Epithelial cell of prostate (primary cell): ENCODE measurements around the gene TNFAIP8L2.
"Not testable (repeated sequence)": the region's sequence is repeated elsewhere in the genome, so short reads cannot be mapped to it uniquely, and the experiment has no call there.

ENCODE experiments used
- DNase-seq: peaks from one replicate; pipeline ENCODE4 v3.0.0-alpha.2; 2011; ENCODE audit warnings: low read depth, low spot score
- H3K27ac ChIP-seq: fragments of 450-650 bp; 2 replicates; pipeline ENCODE4 v1.5.1; 2017; ENCODE audit warnings: mild to moderate bottlenecking

TNFAIP8L2 gene

DNA sequence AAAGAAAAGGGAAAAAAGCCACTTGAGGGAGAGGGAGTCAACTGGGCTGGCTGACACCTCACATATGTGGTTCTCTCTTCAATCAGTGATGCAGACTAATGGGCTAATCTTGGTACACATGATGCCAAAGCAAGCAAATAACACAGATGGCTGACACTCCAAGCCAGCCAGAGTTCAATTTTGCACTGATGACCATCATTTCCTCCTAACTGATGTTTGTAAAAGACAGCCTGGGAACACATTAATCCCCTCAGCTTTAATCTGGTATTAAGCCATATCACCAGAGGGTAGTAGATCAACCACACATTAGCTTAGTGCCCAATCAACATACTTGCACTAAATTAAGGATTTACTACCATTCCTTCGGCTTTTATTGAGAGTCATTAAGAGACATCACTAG is 30.8 kb downstream of the TNFAIP8L2 start:
- peak overlapping the region; percentile 86 for H3K27ac ChIP-seq
- no peak for DNase-seq

DNA sequence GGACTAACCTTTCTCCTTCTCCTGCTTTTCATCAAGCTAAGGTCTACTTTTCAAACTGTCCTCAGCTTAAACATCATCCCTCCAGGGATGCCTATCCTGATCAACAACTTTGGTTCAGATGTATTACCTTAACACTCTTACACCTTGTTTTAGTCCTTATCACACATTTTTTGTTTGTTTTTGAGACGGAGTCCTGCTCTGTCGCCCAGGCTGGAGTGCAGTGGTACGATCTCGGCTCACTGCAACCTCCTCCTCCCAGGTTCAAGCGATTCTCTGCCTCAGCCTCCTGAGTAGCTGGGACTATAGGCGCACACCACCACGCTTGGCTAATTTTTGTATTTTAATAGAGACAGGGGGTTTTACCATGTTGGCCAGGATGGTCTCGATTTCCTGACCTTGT is 32.2 kb downstream of the TNFAIP8L2 start:
- peak overlapping the region; percentile 86 for H3K27ac ChIP-seq
- not testable (repeated sequence) for DNase-seq

DNA sequence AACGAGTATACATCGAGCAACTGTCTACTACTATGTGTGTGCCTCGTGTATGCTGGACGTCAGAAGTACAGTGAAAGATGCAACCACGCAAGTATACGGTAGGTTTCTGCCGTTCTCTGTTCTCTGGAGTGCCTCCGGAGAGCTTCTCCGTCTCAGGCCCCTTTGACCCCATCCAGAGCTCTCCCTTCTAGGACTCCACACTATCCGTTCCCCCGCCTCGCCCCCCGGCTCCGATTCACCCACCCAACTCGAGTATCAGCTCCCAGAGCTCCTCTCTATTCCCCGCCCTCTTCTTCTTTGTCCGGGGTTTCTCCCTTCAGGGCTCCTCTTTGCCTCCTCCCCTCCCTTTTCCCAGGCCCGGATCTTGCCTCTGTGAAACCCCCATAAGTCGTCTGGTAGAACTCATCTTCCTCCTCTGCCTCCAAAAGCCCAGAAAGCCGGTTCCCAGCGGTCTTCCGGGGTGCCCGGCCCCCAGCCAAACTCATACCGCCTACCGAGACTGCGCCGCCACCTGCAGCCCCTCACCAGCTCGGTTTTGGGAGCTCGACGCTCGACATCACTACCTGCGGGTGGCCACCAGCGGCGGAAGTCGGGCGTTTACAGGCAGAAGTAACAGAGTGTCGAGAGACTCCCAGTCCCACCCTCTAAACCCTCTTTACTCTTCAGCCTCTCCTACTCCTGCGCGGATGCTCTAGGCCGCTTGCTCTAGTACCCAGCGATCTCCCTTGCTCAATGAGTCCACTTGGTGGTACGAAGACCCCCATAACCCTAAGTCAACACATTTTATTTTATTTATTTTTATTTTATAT is 33.4 kb downstream of the TNFAIP8L2 start, which contains the start of gene VPS72:
Gene VPS72, minus strand, starts transcription at position 561 of the 809 bp plus-strand sequence. Its CDS starts 76 bp downstream, at position 485.
- peak within 1 kb of the TSS; percentile 86 for H3K27ac ChIP-seq
- DNase-seq = no peak

DNA sequence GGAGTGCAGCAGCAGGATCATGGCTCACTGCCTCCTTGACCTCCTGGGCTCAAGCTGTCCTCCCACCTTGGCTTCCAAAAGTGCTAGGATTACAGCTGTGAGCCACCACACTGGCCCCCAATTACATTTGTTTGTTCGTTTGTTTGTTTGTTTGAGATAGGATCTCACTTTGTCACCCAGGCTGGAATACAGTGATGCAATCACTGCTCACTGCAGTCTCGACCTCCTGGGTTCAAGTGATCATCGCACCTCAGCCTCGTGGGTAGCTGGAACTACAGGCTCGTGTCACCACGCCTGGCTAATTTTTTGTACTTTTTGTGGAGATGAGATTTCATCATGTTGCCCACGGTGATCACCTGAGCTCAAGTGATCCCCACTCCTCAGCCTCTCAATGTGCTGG is 35.6 kb downstream of the TNFAIP8L2 start:
- DNase-seq = no peak
- no peak overlapping the region for H3K27ac ChIP-seq

DNA sequence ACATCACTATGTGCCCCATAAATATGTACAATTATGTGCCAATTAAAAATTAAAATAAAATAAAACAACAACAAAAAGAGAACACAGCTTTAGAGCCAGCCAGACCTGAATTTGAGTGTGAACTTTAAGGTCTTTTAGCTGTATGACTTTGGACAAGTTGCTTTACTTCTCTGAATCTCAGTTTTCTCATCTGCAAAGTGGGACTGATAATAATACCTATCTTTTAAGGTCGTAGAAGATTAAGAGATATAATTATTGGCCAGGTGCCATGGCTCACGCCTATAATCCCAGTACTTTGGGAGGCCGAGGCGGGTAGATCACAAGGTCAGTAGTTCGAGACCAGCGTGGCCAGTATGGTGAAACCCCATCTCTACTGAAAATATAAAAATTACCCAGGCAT is 36.9 kb downstream of the TNFAIP8L2 start:
- peak overlapping the region; percentile 98 for H3K27ac ChIP-seq
- DNase-seq = no peak

DNA sequence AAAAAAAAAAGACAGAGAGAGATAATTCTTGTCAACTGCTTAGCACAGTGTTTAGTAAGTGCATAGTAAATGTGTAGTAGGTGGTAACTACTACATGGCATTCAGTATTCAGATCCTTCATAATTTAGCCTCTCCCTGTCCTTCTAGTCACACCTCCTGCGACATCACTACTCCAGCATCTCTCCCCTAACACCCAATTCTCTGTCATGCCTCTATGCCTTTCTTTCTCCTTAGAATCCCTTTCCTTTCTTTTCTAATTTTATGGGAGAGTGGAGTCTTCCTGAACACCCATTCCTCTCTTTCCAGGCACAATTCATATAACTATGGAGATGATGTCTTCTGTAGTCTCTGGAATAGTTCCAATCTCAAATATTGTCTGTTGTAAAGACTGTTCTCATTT is 37.4 kb downstream of the TNFAIP8L2 start:
- DNase-seq = no peak
- H3K27ac ChIP-seq = peak overlapping the region; percentile 98

DNA sequence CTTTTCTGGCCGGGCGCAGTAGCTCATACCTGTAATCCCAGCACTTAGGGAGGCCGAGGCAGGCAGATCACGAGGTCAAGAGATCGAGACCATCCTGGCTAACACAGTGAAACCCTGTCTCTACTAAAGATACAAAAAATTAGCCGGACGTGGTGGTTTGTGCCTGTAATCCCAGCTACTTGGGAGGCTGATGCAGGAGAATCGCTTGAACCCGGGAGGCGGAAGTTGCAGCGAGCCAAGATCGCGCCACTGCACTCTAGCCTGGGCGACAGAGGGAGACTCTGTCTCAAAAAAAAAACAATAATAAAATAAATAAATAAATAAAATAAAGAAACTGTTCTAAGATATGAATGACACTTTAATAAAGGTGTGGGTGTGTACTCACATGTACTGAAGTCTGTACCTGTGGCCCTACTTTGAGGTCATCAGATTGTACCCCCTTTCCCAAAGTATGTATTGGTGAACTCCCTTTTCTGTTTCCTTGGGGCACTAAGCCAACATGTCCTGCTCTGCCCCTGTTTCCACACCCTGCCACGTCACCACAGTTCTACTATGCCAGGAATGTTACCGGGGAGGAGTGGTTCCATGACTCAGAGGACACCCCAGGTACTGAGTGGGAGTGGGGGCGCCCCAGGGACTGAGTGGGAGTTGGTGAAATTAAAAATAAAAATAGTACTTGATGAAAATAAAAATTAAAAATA is 38.6 kb downstream of the TNFAIP8L2 start:
- DNase-seq = peak; percentile 96
- peak overlapping the region; percentile 98 for H3K27ac ChIP-seq

DNA sequence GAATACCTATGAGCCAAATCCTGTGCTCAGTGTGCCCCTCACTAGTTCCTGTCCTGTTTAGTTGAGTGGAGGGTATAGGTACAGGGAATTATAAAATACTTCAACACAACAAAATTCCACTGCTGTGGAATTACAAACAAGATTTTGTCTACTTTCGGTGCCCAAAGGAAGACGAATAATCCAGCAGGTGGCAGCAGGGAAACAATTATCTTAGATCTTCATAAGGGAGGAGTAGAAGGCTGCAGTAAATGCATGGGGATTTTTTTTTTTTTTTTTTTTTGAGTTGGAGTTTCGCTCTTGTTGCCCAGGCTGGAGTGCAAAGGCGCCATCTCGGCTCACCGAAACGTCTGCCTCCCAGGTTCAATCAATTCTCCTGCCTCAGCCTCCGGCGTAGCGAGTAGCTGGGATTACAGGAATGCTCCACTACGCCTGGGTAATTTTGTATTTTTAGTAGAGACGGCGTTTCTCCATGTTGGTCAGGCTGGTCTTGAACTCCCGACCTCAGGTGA is 39.9 kb downstream of the TNFAIP8L2 start:
- no peak for DNase-seq
- H3K27ac ChIP-seq = peak overlapping the region; percentile 98

DNA sequence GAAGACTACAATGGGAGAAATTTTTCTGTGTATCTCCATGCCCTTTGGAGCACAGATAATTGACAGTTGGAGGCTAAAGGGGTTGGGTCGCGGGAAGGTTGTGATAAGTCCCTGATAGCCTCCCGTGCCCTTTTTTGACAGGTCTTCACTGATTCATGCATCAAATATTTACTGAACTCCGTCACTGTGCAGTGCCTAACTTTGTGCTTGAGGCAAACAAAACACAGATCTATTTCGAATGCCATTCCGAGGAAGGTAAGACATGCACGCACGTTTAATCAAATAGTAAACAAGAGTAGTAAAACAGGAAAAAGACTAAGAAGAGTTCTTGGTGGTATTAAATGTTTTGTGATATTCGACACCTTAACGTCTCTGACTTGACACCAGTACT is 41.4 kb downstream of the TNFAIP8L2 start:
- no peak for DNase-seq
- H3K27ac ChIP-seq = peak overlapping the region; percentile 98

DNA sequence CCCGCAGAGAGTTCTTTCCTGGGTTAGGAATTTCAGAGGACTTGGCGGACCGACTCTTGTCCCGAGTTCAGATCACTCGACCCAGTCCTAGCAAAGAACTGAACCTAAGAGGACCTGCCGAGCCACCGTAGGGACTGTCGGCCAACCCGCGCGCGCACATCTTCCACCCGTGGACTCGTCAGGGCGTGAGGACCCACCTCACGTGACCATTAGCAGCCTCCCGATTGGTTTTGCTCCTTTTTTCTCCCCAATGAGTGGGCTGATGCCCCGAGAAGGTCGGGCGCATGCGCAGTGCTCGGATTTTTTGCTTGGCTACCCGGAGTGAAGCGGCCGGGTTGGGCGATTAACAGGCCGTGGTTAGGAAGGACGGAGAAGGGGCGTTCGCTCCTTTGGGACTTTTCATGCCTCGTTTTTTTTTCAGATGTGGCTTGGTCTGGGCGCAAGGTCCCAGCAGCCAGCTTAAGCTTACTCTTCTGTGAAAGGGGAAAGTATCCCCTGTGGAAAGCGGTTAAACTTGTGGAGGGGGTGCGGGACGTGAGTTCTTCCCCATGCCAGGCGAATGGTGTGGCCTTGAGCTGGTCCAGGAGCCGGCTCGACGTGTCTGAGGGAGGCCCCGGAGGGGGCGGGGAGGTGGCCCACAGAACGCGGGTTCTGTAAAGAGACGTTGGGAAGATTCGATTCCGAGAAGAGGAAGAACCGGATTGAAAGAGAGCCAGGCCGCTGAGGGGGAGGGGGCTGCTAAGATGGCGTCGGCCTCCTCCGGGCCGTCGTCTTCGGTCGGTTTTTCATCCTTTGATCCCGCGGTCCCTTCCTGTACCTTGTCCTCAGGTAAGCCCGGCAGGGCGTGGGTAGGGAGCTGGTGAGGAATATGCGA is 42.0 kb downstream of the TNFAIP8L2 start, which contains the start of gene PIP5K1A:
Gene PIP5K1A, plus strand, starts transcription at position 299 of the 874 bp plus-strand sequence. Its CDS starts 445 bp downstream, at position 744.
- peak within 1 kb of the TSS; percentile 98 for H3K27ac ChIP-seq
- peak; percentile 77 for DNase-seq

DNA sequence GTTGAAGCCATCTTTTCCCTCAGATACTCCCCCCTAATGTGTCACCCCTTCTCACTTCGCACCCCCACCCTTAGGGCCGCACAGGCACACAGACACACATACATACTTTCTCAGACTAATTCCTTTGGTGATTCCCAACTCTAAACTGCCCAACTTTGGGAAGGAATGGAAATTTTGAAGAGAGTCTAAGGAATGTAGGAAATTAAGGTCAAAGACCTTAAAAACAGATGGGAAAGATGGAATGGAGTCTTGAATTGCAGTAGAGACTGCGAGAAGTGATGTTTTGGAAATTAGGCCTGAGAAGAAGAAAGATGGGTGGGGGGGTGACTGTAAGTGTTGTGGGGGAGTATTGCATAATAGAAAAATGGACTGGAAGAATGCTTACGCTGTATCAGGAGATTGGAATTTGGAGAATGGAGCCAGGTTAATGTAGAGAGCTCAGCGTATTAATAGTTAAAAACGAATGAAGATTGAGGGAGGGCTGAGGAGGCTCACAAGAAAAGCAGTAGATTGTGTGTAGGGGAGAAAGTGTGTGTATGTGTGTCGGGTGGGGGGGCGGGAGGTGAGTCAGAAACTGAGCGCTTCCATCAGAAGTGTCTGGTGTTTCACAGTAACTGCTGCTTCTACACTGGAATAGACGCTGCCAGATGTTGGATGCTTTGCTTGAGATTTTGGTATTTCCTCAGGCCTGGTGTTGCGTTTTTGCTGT is 43.6 kb downstream of the TNFAIP8L2 start:
- no peak for DNase-seq
- peak overlapping the region; percentile 98 for H3K27ac ChIP-seq

DNA sequence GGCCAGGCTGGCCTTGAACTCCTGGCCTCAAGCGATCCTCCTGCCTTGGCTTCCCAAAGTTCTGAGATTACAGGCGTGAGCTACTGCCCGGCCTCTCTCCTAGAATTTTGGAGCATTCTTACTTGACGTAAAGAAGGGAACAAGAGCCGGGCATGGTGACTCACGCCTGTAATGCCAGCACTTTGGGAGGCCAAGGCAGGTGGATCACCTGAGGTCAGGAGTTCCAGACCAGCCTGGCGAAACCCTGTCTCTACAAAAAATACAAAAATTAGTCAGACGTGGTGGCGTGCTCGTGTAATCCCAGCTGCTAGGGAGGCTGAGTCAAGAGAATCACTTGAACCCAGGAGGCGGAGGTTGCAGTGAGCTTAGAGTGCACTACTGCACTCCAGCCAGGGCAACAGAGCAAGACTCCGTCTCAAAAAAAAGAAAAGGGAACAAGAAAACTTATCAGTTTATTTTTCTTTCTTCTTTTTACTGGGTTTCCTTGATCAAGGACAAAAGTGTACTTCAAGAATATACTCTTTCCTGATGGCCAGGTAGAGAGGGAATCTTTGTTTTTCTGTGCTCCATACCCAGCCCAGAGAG is 49.0 kb downstream of the TNFAIP8L2 start:
- not testable (repeated sequence) for H3K27ac ChIP-seq, DNase-seq
